HepG2 (cell line): ENCODE measurements around the gene GGNBP2. TPM values are rescaled to one million over a fixed set of nuclear protein-coding genes. Genes with fewer than 3 reads are reported as not detected.

Source experiments
- FOXM1 ChIP-seq: sonication (generic); formaldehyde crosslinking; IDR thresholded peaks from 2 replicates; pipeline ENCODE4 v1.5.0; 2020; ENCODE audit warnings: missing genetic modification reagents
- JUN ChIP-seq: sonication (generic); formaldehyde crosslinking; IDR thresholded peaks from 2 replicates; pipeline ENCODE4 v1.4.0; 2020; ENCODE audit warnings: mild to moderate bottlenecking, missing genetic modification reagents
- KMT2A ChIP-seq: sonication (generic); formaldehyde crosslinking; IDR thresholded peaks from 2 replicates; pipeline ENCODE4 v1.4.0; 2020; ENCODE audit warnings: missing genetic modification reagents
- NONO ChIP-seq, 2 experiments: fragments of 450-650 bp in 1 of 2; sonication (generic) in 1 of 2; formaldehyde crosslinking in 1 of 2; IDR thresholded peaks in 1 of 2; conservative IDR thresholded peaks in 1 of 2; 2 replicates each; pipeline versions ENCODE4 v1.6.1 to v1.8.0; 2017 to 2022; ENCODE audit warnings: mild to moderate bottlenecking in 1 of 2, missing genetic modification reagents in 1 of 2, moderate library complexity in 1 of 2
- RBFOX2 ChIP-seq: fragments of 200-400 bp; formaldehyde crosslinking; IDR thresholded peaks from 2 replicates; pipeline ENCODE4 v1.6.1; 2017; ENCODE audit warnings: low read depth, mild to moderate bottlenecking, low read length
- SIN3B ChIP-seq: fragments of 150-350 bp; IDR thresholded peaks from 2 replicates; pipeline ENCODE4 v1.6.1; 2014; ENCODE audit warnings: low read length
- SNAI1 ChIP-seq: sonication (generic); formaldehyde crosslinking; IDR thresholded peaks from 2 replicates; pipeline ENCODE4 v1.5.0; 2020; ENCODE audit warnings: mild to moderate bottlenecking, missing genetic modification reagents, borderline replicate concordance
- TIGD3 ChIP-seq: sonication (generic); formaldehyde crosslinking; IDR thresholded peaks from 2 replicates; pipeline ENCODE4 v1.5.1; 2020; ENCODE audit warnings: mild to moderate bottlenecking, missing genetic modification reagents, borderline replicate concordance
- ZNF484 ChIP-seq: sonication (generic); formaldehyde crosslinking; IDR thresholded peaks from 2 replicates; pipeline ENCODE4 v1.5.1; 2020; ENCODE audit warnings: mild to moderate bottlenecking, low read depth, missing genetic modification reagents, borderline replicate concordance
- ZNF616 ChIP-seq: sonication (generic); formaldehyde crosslinking; IDR thresholded peaks from 2 replicates; pipeline ENCODE4 v1.5.0; 2020; ENCODE audit warnings: low read depth, mild to moderate bottlenecking, missing genetic modification reagents
- ZNF646 ChIP-seq: sonication (generic); formaldehyde crosslinking; IDR thresholded peaks from 2 replicates; pipeline ENCODE4 v1.9.0; 2021; ENCODE audit warnings: mild to moderate bottlenecking, missing genetic modification reagents
- ZNF674 ChIP-seq: sonication (generic); formaldehyde crosslinking; IDR thresholded peaks from 2 replicates; pipeline ENCODE4 v1.5.0; 2020; ENCODE audit warnings: low read depth, mild to moderate bottlenecking, missing genetic modification reagents
- ZNF710 ChIP-seq: sonication (generic); formaldehyde crosslinking; IDR thresholded peaks from 2 replicates; pipeline ENCODE4 v1.5.0; 2020; ENCODE audit warnings: mild to moderate bottlenecking, missing genetic modification reagents, borderline replicate concordance
- ZNF878 ChIP-seq: sonication (generic); formaldehyde crosslinking; IDR thresholded peaks from 2 replicates; pipeline ENCODE4 v1.8.1; 2023; ENCODE audit warnings: mild to moderate bottlenecking, missing genetic modification reagents, moderate library complexity
- ZNF891 ChIP-seq: sonication (generic); formaldehyde crosslinking; IDR thresholded peaks from 2 replicates; pipeline ENCODE4 v1.5.0; 2020; ENCODE audit warnings: mild to moderate bottlenecking, missing genetic modification reagents
- ZSCAN5A ChIP-seq: sonication (generic); formaldehyde crosslinking; IDR thresholded peaks from 2 replicates; pipeline ENCODE4 v1.8.0; 2022; ENCODE audit warnings: mild to moderate bottlenecking, missing genetic modification reagents, borderline replicate concordance
- polyA plus RNA-seq, 8 experiments: library from polyadenylated mRNA; depleted of rRNA in 3 of 8; stranded (reverse) in 7 of 8; unstranded in 1 of 8; fragments of >200 nt; fragmentation: Illumina TruSeq in 4 of 8; extraction: Trizol in 4 of 8; gene quantifications; 2 replicates each; pipeline versions ENCODE4 v1.2.1 to v1.2.3, GENCODE V29; 2011 to 2016; ENCODE audit warnings: low read depth in 4 of 8, missing spikeins in 1 of 8, mixed read lengths in 1 of 8; ENCODE audit not compliant: insufficient read depth in 1 of 8
- total RNA-seq, 5 experiments: library from RNA; depleted of rRNA; stranded (reverse); fragments of >200 nt; fragmentation: Illumina TruSeq; extraction: Trizol; gene quantifications; 2 replicates each; pipeline ENCODE4 v1.2.3, GENCODE V29; 2016; ENCODE audit warnings: low read depth in 1 of 5

The GGNBP2 gene
- total and polyA plus RNA-seq, 2 of the 13 experiments (the other 11 are each of a cell fraction or from before 2014, with no cell fraction given), result 53.3 to 84.2 TPM

- TF ChIP-seq ZNF710 (CRISPR knock-in tag) (no peak), SIN3B (no peak), RBFOX2 (no peak), ZNF646 (no peak), ZNF484 (CRISPR knock-in tag) (no peak), TIGD3 (CRISPR knock-in tag) (no peak), ZNF878 (CRISPR knock-in tag) (peak; percentile 50; the same call in 1 of the 2 replicates), FOXM1 (CRISPR knock-in tag) (no peak), KMT2A (no peak), ZSCAN5A (CRISPR knock-in tag) (no peak), ZNF891 (CRISPR knock-in tag) (no peak), SNAI1 (CRISPR knock-in tag) (no peak), NONO (IDR thresholded peaks at IDR 0.05) (no peak), NONO (CRISPR knock-in tag; conservative IDR thresholded peaks at IDR 0.05) (peak; percentile 13; the same call in 1 of the 2 replicates), ZNF616 (no peak), JUN (CRISPR knock-in tag) (0 out of 2 replicates have a peak, but pooled peaks have one; percentile 28), ZNF674 (no peak)
These were observed 10.5 kb upstream of the GGNBP2 start (continued) for GRCh38 chr17:36533935-36534839.
